ENCODE results near the gene SH3TC1. TPM values are rescaled to one million over a fixed set of nuclear protein-coding genes. Genes with fewer than 3 reads are reported as not detected.

The SH3TC1 gene
- total and polyA plus RNA-seq, 12 donors = 1.5 to 58.7 (median 22.0) TPM

DNA sequence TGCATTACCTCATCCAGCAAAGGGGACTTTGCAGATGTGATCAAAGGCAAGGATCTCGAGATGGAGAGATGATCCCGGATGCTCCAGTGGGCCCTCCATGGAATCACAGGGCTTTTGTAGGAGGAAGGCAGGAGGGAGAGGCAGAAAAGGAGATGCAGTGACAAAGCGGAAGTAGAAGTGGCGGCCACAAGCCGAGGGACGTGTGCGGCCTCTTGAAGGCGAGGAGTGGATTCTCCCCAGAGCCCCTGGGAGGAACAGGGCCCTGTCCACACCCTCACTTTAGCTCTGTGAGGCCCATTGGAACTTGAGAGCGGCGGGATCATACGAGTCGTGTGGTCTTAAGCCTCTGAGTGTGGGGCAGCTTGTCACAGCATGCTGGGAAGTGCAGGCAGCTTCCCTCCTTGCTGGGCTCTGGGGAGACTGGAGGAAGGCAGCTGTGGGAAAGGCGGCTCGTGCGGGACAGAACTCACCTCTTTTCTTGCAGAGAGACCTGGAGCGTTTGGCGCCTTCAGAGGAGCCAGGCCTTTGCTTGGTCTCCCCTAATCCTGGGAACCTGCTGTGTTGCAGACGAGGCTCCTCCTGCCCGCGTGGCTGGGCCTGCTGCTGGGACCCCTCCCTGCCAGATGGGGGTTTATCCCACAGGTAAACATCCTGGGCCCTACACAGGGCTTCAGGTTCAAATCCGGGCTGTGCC, 10.2 kb downstream of the SH3TC1 start:
- peaks cover 0 to 12% of the 10 kb centered on the region in 2 donors for H3K36me3 ChIP-seq (replicated peaks in 1 of 2)
- DNase-seq = no peak
- H3K27me3 ChIP-seq = no peaks in the 10 kb centered on the region
- TF ChIP-seq POLR2A (IDR thresholded peaks at IDR 0.05) = no peak
- TF ChIP-seq CTCF (IDR thresholded peaks at IDR 0.05) = no peak
- 85 to 92% (median 88%) methylated on average over 17 to 21 of the region's 21 CpGs for WGBS, 4 donors
- no peaks in the 10 kb centered on the region for H3K4me1 ChIP-seq (replicated peaks in 1 of 2)
- intact Hi-C loops (cut with DNase I) = no loop called here
- H3K4me3 ChIP-seq = no peak overlapping the region
- no peak overlapping the region for H3K27ac ChIP-seq
- H3K9me3 ChIP-seq (replicated peaks in 1 of 3) = no peaks in the 10 kb centered on the region

GRCh38 chr4:8210010-8210409, 10.9 kb downstream of the SH3TC1 start:
- no peak for TF ChIP-seq POLR2A (IDR thresholded peaks at IDR 0.05)
- TF ChIP-seq CTCF (IDR thresholded peaks at IDR 0.05) = no peak
- intact Hi-C loops (cut with DNase I) = no loop called here
- no peak overlapping the region for H3K4me3 ChIP-seq
- DNase-seq = no peak
- H3K4me1 ChIP-seq (replicated peaks in 1 of 2) = peaks cover 0 to 5% of the 10 kb centered on the region in 2 donors
- peaks cover 0 to 17% of the 10 kb centered on the region in 2 donors for H3K36me3 ChIP-seq (replicated peaks in 1 of 2)
- WGBS, 4 donors = 72 to 85% (median 81%) methylated on average over 5 to 12 of the region's 12 CpGs
- no peaks in the 10 kb centered on the region for H3K27me3 ChIP-seq
- no peaks in the 10 kb centered on the region for H3K9me3 ChIP-seq (replicated peaks in 1 of 3)
- H3K27ac ChIP-seq = no peak overlapping the region

GRCh38 chr4:8210616-8211015, 11.5 kb downstream of the SH3TC1 start:
- WGBS, 4 donors = 75 to 85% (median 82%) methylated on average over 5 of the region's 5 CpGs
- no peaks in the 10 kb centered on the region for H3K27me3 ChIP-seq
- H3K9me3 ChIP-seq (replicated peaks in 1 of 3) = no peaks in the 10 kb centered on the region
- TF ChIP-seq CTCF (IDR thresholded peaks at IDR 0.05) = no peak
- no peak for TF ChIP-seq POLR2A (IDR thresholded peaks at IDR 0.05)
- no peak for DNase-seq
- H3K36me3 ChIP-seq (replicated peaks in 1 of 2) = peaks cover 0 to 22% of the 10 kb centered on the region in 2 donors
- peaks cover 0 to 5% of the 10 kb centered on the region in 2 donors for H3K4me1 ChIP-seq (replicated peaks in 1 of 2)
- H3K27ac ChIP-seq = no peak overlapping the region
- intact Hi-C loops (cut with DNase I) = no loop called here
- no peak overlapping the region for H3K4me3 ChIP-seq

GRCh38 chr4:8211251-8211650, 12.2 kb downstream of the SH3TC1 start:
- Histone ChIP-seq H3K27me3 (no peaks in the 10 kb centered on the region), H3K27ac (no peak overlapping the region), H3K4me3 (no peak overlapping the region), H3K9me3 (replicated peaks in 1 of 3) (no peaks in the 10 kb centered on the region), H3K36me3 (replicated peaks in 1 of 2) (peaks cover 0 to 23% of the 10 kb centered on the region in 2 donors), H3K4me1 (replicated peaks in 1 of 2) (peaks cover 0 to 5% of the 10 kb centered on the region in 2 donors)
- DNase-seq = no peak
- TF ChIP-seq CTCF (IDR thresholded peaks at IDR 0.05) (no peak), POLR2A (IDR thresholded peaks at IDR 0.05) (no peak)
- 42 to 67% (median 44%) methylated on average over 1 to 8 of the region's 8 CpGs for WGBS, 4 donors
- intact Hi-C loops (cut with DNase I) = no loop called here

All from adrenal gland (tissue), 12 donors.